Daoy (cell line): ENCODE data around the gene HEBP1. TPM values are rescaled to one million over a fixed set of nuclear protein-coding genes. Genes with fewer than 3 reads are reported as not detected.

ENCODE experiments used
- DNase-seq: peaks from one replicate; pipeline ENCODE4 v3.0.0-alpha.2; 2015; ENCODE audit warnings: low read depth
- total RNA-seq: library from RNA; depleted of rRNA; stranded (reverse); fragments of >200 nt; shearing (Covaris generic); gene quantifications from 2 replicates; pipeline ENCODE4 v1.2.3, GENCODE V29; 2014

Gene HEBP1
- total RNA-seq, 1 experiment from 2014 or later: 6.1 TPM

DNA sequence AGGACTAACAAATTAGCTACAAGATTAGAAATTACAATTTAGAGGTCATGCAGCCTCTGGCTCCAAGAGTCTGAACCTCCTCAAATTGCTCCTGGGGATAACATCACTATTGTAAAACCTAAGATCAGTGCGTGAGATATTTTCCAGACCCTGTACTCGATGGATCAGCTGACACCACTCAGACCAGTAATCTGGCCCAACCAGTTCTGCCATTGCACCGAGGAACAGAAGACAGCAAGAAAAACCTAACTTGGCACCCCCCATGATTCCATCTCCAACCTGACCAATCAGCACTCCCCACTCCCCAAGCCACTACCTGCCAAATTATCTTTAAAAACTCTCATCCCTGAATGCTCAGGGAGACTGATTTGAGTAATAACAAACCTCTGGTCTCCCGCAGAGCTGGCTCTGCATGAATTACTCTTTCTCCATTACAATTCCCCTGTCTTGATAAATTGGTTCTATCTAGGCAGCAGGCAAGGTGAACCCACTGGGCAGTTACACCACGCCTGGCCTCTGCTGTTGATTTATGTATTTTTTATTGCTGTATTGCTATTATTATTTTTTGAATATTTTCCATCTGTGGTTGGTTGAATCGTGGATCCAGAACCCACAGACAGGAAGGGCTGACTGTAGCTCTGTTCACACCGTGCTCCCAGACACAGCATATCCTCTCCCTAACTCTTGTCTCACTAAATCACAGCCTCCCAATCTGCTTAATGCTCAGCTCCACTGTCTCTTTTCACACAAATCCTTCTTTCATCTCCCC lies 9.2 kb downstream of the HEBP1 start:
- no peak for DNase-seq

- DNase-seq: no peak
Observed at GRCh38 chr12:12987421-12987820, 12.6 kb downstream of the HEBP1 start.

GRCh38 chr12:12986775-12987331 lies 13.2 kb downstream of the HEBP1 start:
- no peak for DNase-seq

DNA sequence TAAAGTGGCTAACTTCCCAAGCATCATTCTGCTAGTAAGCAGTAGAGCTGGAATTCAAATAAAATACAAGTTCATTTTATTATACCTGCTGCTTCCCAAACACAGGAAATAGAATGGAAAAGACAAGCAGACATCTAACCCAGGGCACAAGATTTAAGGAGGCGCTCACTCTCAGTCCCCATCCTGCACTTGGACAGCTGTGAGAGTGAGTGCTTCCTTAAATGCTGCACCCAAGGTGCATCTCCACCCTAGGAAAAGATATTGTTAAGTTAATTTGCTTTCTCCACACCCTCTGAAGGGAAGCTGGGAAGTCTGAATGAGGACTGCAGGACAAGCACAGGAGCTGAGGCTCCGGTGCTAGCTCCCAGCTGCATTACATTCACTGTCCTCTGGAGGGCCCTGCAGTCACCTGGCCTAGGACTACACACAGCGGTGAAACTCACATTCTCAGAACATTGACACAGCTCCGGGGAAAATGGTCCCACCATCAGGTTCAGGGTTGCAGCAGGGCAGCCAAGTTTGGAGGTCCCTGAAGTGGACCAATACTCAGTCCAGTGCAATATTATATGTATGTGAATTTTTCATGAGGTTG lies 14.2 kb downstream of the HEBP1 start:
- DNase-seq: peak; percentile 39

GRCh38 chr12:12984149-12984548 lies 15.9 kb downstream of the HEBP1 start:
- DNase-seq: no peak

DNA sequence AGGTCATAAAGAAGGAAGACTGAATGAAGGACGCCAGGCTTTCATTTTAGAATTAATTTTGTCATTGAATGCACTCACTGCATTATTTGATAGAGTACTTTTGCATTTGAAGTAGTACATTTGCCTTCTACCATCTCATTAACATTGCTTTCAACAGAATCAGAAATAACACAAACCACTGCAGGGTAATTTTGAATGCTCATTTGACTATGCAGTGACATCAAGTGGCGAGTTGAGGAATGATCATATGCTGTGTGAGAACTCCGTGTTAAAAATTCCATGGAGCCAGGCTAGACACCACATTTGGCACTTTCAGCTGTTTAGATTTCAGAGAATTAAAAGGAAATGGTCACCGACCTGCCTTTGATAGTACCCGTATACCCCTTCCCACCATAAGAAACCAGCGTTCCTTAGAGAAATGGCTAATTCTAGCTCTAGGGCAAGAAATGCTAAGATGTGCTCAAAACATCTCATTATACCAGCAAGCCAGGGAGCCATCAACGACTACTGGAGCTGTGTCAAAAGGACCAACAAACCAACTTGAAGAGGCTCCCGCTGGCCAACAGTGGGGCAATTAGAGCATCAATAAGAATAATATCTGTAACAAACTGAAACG lies 16.5 kb downstream of the HEBP1 start:
- peak; percentile 53 for DNase-seq

DNA sequence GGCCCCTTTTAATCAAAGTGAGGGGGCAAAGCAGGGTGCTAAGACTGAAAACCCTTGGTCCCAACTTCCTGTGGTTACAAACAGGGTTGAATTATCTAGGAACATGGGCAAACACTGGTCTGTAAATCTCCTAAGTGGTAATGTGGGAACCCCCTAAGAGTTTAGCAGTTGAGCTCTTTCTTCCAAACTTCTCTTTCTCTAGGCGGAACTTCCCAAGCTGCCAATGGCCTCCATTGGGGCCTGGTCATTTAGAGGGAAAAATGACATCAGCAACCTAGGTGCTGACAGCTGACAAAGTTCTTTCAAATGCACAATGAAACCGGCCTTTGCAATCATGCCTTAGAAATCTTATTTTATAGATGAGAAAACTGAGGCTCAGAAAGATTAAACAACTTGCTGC lies 17.7 kb downstream of the HEBP1 start:
- DNase-seq: no peak

DNA sequence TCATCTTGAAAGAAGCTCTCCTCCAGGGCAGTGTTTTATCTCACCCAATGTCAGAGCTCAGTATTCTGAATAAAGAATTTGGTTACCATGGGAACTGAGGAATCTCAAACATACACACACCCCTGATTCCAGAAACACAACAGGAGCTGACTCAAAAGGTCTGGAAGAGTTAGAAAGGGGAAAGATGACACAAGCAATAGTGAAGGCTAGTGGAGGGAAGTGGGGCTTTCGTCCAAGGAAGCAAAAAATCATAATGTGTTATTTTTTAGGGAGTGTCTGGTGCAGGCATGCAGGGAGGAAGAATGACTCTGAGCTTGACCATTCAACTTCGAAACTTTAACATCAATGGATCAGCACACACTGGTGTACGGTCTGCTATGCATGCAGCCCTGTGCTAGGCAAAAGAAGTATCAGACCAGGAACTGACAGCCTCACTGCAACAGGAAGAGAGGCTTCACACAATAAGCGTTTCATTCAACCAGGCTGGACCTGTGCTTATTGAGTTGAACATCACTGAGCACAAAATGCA lies 20.3 kb downstream of the HEBP1 start:
- DNase-seq: peak; percentile 59

DNA sequence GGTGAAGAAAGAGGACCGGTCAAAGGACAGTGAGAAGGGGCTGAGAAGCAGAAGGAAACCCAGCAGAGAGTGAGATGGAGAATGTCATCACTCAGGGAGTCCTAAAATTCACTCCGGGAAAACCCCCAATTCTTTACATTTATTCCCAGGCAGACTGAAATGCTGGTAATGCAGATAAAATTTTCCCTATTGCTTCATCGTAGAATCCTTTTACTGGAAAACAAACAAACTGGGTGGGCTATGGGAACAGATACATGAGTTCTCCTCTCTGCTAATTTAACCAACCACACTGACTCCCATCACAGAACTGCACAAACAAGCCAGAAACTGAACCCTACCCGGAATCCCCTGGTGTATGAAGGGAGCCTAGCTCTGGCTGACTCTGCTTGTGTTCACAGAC lies 20.9 kb downstream of the HEBP1 start:
- DNase-seq: no peak

DNA sequence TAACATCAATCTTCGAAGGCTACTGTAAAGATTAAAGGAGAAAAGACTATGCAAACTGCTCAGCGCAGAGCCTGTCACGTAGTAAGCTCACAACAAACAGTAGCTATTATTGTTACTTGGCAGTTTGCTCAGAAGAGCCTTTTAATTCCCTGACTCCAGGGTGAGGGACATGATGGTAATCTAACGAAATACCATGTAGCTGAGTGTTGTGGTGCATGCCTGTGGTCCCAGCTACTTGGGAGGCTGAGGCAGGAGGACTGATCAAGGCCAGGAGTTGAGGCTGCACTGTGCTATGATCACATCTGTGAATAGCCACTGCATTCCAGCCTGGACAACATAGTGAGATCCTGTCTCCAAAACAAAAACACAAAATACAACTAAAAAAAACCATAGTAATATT lies 22.8 kb downstream of the HEBP1 start:
- no peak for DNase-seq

GRCh38 chr12:12976366-12976765 lies 23.7 kb downstream of the HEBP1 start:
- peak; percentile 86 for DNase-seq

- peak; percentile 78 for DNase-seq
Observed at GRCh38 chr12:12975322-12976077, 24.6 kb downstream of the HEBP1 start.

DNA sequence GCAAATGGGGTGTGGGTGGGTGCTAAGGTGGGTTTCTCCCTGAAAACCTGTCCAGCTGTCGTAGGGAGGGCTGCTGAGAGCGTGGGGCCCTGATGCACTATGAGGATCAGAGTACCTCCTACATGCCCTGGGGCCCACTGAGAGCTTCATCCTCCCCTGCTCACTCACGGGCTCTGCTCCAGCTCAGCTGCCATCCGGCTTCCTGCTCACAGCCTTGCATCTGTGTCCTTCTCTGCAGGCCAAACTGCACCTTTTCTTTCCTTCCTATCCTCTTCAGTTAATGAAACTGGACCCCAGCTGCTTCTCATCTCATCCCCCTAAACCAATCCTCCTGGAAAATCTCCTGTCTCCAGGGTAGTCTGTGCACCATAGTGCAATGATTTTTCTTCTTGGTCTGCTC lies 25.9 kb downstream of the HEBP1 start:
- no peak for DNase-seq

DNA sequence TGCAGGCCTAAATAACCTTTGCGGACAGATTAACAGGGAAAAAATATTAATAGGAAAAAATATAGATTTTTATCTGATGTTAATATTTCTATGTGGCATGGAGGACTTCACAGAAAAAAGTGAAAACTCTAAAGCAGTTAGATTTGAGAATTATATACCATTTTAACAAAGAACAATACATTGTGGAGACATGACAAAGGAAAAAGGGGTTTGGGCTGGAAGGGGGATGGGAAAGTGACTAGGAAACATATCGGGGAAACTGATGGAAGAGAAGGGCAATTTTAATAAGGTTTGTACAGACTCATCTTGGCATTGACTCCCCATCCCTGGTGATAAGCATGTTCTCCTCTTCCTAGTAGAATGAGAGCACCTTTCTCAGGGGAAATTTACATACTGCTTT lies 27.0 kb downstream of the HEBP1 start:
- DNase-seq: no peak

- no peak for DNase-seq
Observed at GRCh38 chr12:12965836-12966235, 34.2 kb downstream of the HEBP1 start.

DNA sequence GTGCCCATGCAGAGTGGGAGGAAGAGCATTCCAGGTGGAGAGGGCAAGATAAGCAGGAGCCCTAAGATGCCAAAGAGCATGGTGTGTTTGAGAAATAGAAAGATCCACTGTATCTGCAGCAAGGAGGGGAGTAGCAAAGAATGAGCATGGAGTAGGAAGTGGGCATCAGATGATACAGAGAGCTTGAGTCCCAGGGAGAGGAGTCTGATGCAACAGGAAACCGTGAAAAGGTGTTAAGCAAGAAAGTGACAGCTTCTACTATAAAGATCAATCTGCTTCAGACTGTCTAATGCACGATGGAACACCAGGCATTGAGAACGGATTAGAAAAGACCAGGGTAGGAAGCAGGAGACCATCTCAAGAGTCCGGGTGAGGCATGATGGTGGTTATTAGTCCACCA lies 35.8 kb downstream of the HEBP1 start:
- no peak for DNase-seq

DNA sequence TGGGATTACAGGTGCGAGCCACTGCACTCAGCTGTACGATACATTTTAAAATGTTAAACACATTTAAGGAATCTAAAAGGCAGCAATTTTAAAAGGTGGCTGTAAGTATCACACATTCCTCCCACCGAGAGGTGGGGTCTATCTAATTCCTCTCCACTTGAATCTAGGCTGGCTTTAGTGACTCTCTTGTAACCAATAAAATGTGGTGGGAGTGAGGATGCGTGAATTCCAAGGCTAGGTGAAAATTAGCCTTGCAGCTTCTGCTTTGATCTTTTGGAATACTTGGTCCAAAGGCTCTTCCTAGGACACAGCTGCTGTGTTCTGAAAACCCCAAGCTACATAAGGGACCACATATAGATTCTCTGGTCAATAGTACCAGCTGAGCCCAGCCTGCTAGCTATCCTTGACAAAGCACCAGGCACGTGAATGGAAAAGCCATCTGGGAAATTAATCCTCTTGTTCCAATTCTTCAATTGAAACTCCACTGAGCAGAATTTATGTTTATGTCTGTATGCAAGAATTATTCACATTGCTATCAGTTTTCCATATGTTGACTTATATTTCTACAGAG lies 39.3 kb downstream of the HEBP1 start:
- DNase-seq: no peak

- DNase-seq: no peak
Observed at GRCh38 chr12:12958886-12959285, 41.2 kb downstream of the HEBP1 start.

DNA sequence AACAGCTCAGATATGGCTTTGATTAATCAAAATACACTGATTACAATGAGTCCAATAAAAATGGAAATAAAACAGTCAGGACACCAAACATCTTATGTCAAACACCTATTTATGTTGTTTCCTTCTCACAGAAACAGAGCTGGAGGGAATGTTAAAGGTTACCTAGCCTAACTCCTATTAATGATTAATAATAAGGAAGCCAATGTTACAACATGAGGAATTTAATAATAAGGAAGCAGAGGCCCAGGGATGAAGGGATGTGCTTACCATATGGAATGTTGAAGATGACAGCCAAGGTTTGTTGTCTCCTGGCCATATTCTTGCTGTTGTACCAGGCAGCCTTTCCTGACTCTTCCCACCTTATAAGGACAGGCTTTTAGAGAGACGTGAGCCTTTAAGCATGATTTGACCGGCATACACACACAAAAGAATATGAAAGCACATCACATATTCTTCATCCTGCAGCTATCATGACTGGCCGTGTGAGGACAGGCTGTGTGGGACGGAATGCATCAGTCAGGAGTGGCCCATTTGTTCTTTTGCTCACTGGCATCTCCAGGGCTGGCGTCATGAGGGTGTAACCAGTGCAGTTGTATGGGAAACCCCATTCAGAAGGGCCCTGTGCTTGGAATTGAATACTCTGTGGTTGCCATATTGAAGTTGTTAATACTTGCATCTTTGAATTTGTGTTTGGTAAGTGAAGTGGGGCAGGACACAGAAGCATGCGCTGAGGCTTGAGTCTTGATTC lies 45.0 kb downstream of the HEBP1 start:
- no peak for DNase-seq

- DNase-seq: peak; percentile 7
Observed at GRCh38 chr12:12954356-12954755, 45.7 kb downstream of the HEBP1 start.

DNA sequence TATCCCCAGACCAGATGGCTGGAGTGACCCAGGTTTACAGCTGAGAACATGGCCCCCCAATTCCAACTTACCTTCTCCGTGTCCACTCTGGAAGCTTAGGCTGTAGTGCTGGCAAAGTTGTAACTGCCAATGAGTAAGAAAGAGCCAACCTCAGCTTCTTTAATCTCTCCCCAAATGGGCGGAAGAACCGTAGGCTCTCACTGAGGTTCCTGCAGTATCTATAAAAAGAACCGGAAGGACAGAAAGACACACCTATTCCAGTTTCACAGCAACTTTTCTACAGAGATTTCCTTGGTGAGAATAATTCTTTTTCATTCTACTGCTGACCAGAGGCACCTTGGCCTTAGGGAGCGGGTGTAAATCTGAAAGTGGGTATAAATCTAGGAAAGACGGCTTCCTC lies 48.0 kb downstream of the HEBP1 start, which contains the start of gene GPRC5D:
GPRC5D (minus strand) TSS at position 135 of the 400 bp plus-strand sequence. CDS start 1,786 bp downstream, outside the sequence.
- DNase-seq: no peak
